WI38 (cell line): ENCODE measurements around the gene HRH3.

Source experiments
- H3K4me3 ChIP-seq: 2 replicates; pipeline ENCODE4 v1.5.1; 2011; ENCODE audit warnings: low read depth, mild to moderate bottlenecking, control low read depth, low read length
- CTCF ChIP-seq: IDR thresholded peaks from 2 replicates; pipeline ENCODE4 v1.5.1; 2012; ENCODE audit warnings: low read depth, mild to moderate bottlenecking, control low read depth, low read length

HRH3 gene

DNA sequence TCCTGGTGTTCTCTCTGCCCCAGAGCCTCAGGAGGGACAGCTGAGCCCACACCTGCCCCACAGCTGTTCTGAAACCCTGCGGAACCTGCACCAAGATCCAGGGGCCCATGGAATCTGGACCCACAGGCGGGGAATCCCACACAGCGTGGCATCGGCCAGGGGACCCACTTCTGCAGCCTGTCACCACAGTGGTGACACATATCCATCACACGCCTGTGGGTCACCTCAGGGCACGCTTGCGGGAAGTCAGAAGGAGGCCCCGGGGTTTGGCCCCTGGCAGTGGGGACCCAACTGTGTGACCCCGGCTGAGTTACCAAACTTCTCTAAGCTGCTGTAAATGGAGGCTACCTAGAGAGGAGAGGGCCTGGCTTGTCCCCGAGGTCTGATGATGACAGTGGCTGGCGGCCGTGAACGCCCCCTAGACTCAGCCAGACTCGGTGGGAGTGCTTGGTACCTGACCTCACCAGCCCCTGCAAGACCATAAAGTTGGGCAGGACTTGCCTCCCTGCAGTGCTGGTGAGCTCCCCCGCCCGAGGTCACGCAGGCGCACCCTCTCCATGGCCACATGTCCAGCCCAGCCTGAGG lies 2.3 kb upstream of the HRH3 start:
- H3K4me3 ChIP-seq, result no peak overlapping the region
- TF ChIP-seq CTCF, result no peak

GRCh38 chr20:62220666-62221568 lies 839 bp upstream of the HRH3 start:
- TF ChIP-seq CTCF, result no peak
- H3K4me3 ChIP-seq, result no peak overlapping the region

DNA sequence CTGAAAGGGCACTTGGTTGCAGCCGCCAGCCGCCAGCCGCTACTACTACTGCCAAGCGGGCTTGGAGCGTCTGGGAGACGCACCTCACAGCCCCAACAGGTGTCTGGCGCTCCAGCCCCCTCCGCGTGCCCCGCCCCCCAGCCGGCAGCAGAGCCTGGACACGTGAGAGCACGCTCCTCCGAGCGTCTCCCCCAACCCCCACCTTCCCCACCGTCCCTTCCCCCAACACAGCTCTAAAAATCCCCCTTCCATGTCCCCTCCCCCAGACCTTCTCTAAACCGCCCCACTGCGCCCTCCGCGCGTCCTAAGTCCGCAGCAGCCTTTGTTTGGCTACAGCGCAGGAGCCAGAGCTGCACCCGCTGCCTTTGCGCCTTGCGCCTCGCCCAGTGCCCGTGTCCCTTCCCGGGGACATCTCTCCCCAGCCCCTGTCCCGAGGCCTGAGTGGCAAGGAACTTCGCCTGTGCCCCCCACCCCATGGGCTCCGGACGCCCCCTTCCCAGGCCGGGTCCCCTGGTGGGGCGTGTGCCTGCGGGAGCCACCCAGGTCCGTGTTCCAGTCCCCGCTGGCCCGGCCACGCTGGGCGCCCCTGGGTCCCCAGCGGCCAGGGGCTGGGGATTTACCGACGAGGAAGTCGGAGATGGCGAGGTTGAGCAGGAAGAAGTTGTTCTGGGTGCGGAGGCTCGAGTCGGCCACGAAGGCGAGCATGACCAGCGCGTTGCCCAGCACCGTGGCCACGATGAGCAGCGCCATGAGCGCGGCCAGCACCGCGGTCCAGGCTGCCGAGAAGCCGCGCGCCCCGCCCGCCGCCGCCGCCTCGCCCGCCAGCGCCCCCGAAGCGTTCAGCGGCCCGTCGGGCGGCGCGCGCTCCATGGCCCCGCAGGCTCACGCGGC lies 732 bp downstream of the HRH3 start:
- H3K4me3 ChIP-seq, result no peak overlapping the region
- TF ChIP-seq CTCF, result no peak

DNA sequence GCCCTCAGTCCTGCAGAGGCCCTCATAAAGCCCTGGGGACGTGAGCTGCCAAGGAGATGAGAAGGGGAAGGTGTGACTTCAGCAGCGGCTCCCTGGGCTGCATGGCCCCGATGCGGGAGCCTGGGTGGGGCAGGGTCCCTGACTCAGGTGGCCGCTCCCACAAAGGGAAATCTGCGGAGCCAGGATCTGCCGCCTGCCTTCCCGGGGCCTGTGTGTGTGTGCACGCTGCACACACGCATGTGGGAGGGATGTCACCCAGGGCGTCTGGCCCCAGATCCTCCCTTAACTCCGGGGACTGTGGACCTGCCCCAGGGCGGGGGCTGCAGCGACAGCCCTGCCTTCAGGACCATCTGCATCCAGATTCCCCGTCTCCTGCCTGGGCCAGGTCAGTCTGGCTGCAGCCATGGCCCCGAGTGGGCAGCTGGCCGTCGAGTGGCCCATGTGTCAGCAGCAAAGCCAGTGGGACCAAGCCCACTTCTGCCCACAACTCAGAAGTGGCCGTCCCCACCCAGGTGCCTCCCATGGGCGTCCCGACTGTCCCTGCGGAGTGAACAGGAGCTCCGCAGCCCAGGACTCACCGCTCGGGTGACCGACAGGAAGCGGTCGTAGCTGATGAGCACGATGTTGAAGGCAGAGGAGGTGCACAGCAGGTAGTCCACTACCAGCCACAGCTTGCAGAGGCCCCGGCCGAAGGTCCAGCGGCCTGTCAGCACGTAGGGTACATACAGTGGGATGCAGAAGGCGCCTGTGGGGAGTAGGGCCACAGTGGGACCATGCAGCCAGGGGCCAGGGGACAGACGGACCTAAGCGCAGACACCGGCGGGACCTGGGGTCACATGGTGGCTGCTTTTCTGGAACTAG lies 1.9 kb downstream of the HRH3 start:
- no peak for TF ChIP-seq CTCF

DNA sequence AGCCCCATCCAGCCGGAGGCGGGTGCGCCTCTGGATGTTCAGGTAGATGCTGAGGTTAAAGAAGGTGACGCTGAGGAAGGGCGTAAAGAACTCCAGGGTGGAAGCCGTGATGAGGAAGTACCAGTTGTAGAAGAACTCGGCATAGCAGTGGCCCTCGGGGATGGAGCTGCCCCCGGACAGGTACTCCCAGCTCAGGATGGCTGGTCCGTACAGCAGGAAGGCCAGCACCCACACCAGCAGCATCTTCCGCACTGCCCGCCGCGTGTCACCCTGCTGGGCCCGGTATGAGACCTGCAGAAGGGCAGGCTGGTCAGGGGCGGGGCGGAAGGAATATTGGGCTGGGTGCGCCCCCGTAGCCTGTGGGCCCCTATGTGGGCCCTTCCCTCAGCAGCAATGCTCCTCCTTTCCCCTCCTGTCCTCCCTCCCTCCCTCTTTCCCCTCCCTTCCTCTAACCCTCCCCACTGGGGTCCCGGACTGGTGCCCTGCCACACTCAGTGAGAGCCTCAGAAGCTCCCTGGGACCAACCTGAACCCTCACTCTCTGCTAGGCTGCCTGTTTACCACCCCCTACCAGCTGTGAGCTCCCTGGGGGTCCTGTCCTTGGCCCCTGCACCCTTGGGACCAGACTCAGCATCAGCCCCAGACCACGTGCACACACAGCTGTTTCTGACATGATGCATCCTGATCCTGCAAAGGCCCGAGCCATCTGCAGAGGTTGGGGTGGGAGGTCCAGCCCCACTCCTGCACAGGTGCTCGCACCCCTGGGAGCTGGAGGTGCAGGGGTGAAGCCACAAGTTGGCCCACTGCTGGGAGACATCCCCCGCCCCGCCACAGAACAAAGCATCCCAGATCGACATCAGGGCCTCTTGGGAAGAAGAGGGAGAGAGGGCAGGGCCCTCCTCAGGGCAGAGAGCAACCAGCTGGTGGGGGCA lies 3.2 kb downstream of the HRH3 start:
- no peak for TF ChIP-seq CTCF
- H3K4me3 ChIP-seq, result no peak overlapping the region

More for the DNA sequence above, 1.9 kb downstream of the HRH3 start:
- no peak overlapping the region for H3K4me3 ChIP-seq
